Mucosa of stomach (tissue), 1 donor: Measurements from ENCODE around the gene SPNS2.
A peak's percentile ranks its signal among the peaks of the same experiment; 100 is the strongest.

ENCODE experiments used
- H3K27me3 ChIP-seq: one replicate; pipeline ENCODE4 v1.7.0; 2013; ENCODE audit warnings: mild to moderate bottlenecking, low read length; ENCODE audit not compliant: control insufficient read depth, insufficient read depth
- H3K36me3 ChIP-seq: one replicate; pipeline ENCODE4 v1.7.0; 2013; ENCODE audit warnings: low read length; ENCODE audit not compliant: control insufficient read depth, insufficient read depth
- H3K4me1 ChIP-seq: one replicate; pipeline ENCODE4 v1.7.0; 2013; ENCODE audit warnings: mild to moderate bottlenecking, low read length; ENCODE audit not compliant: control insufficient read depth, insufficient read depth
- H3K4me3 ChIP-seq: one replicate; pipeline ENCODE4 v1.7.0; 2013; ENCODE audit warnings: low read length
- H3K9ac ChIP-seq: one replicate; pipeline ENCODE4 v1.7.0; 2013; ENCODE audit warnings: mild to moderate bottlenecking, low read length, moderate library complexity
- H3K9me3 ChIP-seq: one replicate; pipeline ENCODE4 v1.7.0; 2013; ENCODE audit warnings: mild to moderate bottlenecking, low read length, moderate library complexity; ENCODE audit not compliant: control insufficient read depth
- donor health status: Pancreatic carcinoma.

The SPNS2 gene

DNA sequence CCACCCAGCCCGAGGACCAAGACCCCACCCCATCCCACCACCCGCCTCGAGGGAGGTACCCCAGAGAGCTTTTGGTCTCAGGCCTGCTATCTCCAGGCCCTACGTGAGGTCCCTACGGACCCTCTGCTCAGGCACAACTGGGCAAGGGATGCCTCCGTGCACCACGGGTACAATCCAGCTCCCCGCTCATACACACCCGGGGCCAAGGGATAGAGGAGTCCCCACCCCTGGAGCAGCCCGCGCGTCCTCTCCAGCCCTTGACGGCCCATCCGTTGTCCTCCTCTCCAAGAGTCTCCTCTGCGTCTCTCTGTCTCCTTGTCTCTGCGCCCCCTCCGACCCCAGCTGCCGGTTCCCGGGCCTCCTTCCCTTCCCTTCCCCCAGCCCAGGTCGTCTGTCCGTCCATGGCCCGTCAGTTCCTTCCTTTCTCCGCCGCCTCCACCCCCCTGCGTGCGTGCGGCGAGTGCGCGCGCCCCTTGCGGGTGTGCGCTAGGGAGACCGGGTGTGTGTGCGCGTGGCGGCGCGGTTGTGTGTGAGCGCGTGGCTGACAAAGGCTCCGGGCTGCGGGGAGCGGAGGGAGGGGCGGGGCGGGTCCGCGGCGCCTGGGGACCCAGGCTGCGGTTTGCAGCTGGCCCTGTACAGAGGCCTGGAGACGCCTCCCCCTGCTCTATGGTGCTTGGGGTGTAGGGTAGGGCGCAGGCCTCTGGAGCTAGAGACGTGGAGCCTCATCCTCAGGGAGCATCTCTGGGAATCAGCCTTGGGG lies 930 bp downstream of the SPNS2 start:
- no peaks in the 10 kb centered on the region for H3K9me3 ChIP-seq
- H3K9ac ChIP-seq = peak overlapping the region; percentile 65
- H3K4me3 ChIP-seq = peak overlapping the region; percentile 25
- H3K27me3 ChIP-seq = peaks cover 21% of the 10 kb centered on the region
- peaks cover 56% of the 10 kb centered on the region for H3K4me1 ChIP-seq
- no peaks in the 10 kb centered on the region for H3K36me3 ChIP-seq

- H3K4me1 ChIP-seq = peaks cover 56% of the 10 kb centered on the region
- no peaks in the 10 kb centered on the region for H3K9me3 ChIP-seq
- H3K9ac ChIP-seq = peak overlapping the region; percentile 65
- H3K27me3 ChIP-seq = peaks cover 21% of the 10 kb centered on the region
- no peak overlapping the region for H3K4me3 ChIP-seq
- no peaks in the 10 kb centered on the region for H3K36me3 ChIP-seq
Observed at GRCh38 chr17:4500191-4500571, 1.5 kb downstream of the SPNS2 start.

DNA sequence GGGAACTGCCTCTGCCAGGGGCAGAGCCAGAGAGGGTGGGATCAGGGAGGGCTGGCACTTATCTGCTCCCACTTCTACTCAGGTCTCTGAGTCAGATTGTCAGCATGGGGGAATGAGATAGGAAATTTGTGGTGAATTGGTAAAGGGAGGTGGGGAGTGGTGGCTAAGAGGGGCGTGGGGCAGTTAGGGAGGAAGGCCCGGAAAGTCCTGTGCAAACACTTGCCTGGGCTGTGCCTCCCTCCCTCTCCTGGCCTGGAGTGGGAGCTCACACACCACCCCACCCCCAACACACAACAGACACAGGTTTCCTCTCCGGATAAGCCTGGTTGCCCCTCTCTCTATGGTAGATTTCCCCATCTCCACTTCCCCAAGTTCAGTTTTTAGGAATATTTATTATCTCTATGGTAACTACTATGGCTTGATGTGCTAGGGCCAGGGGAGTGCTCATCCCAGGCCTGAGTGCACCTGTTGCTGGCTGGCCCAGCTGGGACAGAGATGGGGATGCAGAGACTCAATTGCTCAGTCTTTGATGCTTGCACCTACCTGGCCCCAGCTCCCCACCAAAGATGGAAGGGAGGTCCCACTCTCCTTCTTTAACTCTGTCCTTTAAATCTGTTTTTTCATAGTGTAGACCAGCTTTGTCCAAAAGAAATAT lies 2.7 kb downstream of the SPNS2 start:
- peaks cover 67% of the 10 kb centered on the region for H3K4me1 ChIP-seq
- no peak overlapping the region for H3K9ac ChIP-seq
- H3K4me3 ChIP-seq = no peak overlapping the region
- peaks cover 21% of the 10 kb centered on the region for H3K27me3 ChIP-seq
- H3K9me3 ChIP-seq = no peaks in the 10 kb centered on the region
- no peaks in the 10 kb centered on the region for H3K36me3 ChIP-seq

DNA sequence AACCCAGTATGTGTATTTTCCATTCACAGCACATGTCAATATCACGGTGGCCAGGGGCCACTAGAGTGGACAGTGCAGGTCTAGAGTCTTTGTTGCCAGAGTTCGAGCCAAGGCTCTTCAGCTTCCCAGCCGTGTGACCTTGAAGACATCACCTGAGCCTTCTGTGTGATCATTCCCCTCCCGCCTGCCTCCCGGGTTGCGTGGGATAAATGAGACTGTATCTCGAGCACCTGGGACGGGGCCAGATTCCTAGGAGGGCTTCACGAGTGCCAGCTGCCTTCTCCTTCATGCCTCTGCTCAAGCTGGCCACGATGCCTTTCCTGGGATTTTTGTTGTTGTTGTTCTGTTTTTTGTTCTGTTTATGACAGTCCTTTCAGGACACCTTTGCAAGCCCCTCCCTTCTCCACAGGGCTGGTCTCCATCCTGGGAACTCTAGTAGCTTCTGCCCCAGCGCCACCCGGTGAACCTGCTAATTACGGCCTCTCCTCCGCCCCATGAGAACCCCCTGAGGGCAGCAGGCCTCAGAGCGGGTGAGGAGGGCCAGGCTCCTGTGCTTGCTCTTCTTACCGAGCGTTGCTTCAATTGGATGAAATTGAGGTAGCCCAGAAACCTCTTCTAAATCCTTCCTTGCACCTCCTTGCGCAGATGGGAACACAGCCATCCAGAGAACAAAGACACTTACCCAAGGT lies 3.9 kb downstream of the SPNS2 start:
- peaks cover 63% of the 10 kb centered on the region for H3K4me1 ChIP-seq
- no peaks in the 10 kb centered on the region for H3K9me3 ChIP-seq
- peaks cover 21% of the 10 kb centered on the region for H3K27me3 ChIP-seq
- H3K4me3 ChIP-seq = no peak overlapping the region
- H3K9ac ChIP-seq = no peak overlapping the region
- H3K36me3 ChIP-seq = no peaks in the 10 kb centered on the region

DNA sequence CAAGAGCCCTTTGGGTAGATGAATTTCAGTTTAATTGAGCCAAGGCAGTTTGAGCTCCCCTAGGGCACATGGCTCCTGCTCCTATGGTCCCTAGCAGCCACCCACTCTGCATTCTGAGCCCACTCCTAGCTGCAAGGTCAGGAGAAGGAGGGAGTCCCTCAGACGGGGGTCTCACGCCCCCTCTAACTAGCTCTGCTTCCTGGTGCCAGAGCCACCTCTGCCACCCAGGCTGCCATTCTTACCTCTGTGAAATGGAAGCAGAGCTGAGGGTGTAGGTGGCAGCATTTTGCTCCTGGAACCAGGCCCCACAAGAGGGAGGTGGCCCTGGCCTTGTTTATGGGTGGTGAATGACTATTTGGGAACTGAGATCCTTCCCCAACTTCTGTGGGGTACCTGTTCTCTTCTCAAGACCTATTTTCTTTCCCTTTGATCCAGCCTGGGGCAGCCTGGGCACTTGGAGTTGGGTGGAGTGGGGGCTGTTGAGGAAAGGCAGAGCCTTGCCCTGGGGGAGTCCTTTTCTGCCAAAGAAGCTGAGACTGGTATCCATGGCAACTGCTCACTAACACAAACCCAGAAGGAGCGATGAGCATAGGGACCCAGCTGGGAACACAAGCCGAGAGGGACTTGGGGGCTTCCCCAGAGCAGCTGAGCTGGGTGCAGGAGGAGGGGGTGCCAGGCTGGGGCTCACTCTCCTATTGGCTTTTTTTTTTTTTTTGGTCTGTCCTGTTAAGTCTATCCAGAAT lies 4.8 kb downstream of the SPNS2 start:
- H3K36me3 ChIP-seq = no peaks in the 10 kb centered on the region
- H3K9me3 ChIP-seq = no peaks in the 10 kb centered on the region
- H3K9ac ChIP-seq = no peak overlapping the region
- H3K4me3 ChIP-seq = no peak overlapping the region
- H3K4me1 ChIP-seq = peaks cover 63% of the 10 kb centered on the region
- peaks cover 17% of the 10 kb centered on the region for H3K27me3 ChIP-seq

DNA sequence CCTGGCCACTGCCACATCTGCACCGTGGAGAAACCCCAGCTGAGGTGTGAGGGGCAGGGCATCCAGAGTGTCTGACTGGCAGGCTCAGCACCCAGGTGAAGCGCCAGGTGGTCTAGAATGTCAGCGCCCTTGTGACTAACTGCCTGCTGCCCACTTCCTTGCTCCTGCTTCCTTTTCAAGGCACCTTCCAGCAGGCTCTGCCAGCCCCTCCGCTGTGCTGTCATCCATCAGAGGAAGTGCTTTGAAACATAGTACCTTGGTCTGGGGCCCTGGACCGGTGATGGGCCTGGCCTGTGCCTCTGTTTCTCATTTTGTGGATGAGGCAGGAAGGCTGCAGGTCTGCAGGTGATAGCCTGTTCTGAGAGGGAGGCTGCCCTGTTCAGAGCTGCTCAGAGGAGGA lies 5.5 kb downstream of the SPNS2 start:
- peaks cover 17% of the 10 kb centered on the region for H3K27me3 ChIP-seq

DNA sequence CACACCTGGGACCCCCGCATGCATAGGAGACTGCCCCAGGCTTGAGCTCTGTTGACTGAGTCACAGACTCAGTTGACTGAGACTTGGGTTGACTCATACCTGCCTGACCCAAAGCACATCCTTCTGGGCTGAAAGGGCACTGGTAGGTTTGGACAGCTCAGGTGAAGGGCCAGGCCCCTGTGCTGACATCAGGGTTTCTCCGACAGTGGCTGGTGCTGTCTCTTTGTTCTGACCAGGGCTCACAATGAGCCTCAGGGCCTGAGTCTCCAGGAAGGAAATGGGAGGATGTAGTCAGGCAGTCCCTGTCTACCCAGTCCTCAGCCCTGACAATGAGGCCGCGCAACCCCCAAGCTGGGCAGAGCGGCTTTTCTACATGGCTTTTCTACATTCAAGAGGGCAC lies 6.5 kb downstream of the SPNS2 start:
- H3K9ac ChIP-seq = no peak overlapping the region

More for the DNA sequence above, 5.5 kb downstream of the SPNS2 start:
- H3K4me1 ChIP-seq = peaks cover 64% of the 10 kb centered on the region
- H3K9me3 ChIP-seq = no peaks in the 10 kb centered on the region
- H3K4me3 ChIP-seq = no peak overlapping the region
- H3K36me3 ChIP-seq = no peaks in the 10 kb centered on the region
- H3K9ac ChIP-seq = no peak overlapping the region

GRCh38 chr17:4506175-4506813 lies 7.6 kb downstream of the SPNS2 start:
- no peaks in the 10 kb centered on the region for H3K36me3 ChIP-seq
- H3K9me3 ChIP-seq = no peaks in the 10 kb centered on the region
- peaks cover 3% of the 10 kb centered on the region for H3K27me3 ChIP-seq
- no peak overlapping the region for H3K4me3 ChIP-seq
- no peak overlapping the region for H3K9ac ChIP-seq
- peaks cover 57% of the 10 kb centered on the region for H3K4me1 ChIP-seq

More for the DNA sequence above, 6.5 kb downstream of the SPNS2 start:
- Histone ChIP-seq H3K36me3 (no peaks in the 10 kb centered on the region), H3K4me1 (peaks cover 62% of the 10 kb centered on the region), H3K4me3 (no peak overlapping the region), H3K27me3 (peaks cover 13% of the 10 kb centered on the region), H3K9me3 (no peaks in the 10 kb centered on the region)

DNA sequence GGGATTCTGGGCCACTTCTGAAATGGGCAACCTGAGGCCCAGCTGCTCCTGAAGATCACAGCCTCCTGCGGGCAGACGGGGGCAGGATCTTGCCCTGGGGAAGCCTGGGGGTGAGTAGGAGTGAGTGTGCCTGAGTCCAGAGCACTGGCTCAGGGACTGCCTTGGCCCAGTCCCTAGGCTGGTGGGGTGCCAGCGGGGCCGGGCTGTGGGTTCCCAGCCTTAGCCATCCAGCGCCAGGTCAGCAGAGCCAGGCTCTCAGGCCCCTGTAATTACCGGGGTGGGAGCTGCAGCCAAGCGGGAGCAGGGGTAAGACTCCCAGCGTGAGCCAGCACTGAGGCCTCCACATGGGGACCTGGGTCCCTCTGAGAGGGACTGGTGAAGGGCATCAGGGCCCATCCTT lies 8.2 kb downstream of the SPNS2 start:
- Histone ChIP-seq H3K4me1 (peaks cover 58% of the 10 kb centered on the region), H3K36me3 (no peaks in the 10 kb centered on the region), H3K27me3 (no peaks in the 10 kb centered on the region), H3K9ac (no peak overlapping the region), H3K9me3 (no peaks in the 10 kb centered on the region), H3K4me3 (no peak overlapping the region)

- H3K27me3 ChIP-seq = no peaks in the 10 kb centered on the region
- no peaks in the 10 kb centered on the region for H3K9me3 ChIP-seq
- peaks cover 65% of the 10 kb centered on the region for H3K4me1 ChIP-seq
- no peak overlapping the region for H3K4me3 ChIP-seq
- no peaks in the 10 kb centered on the region for H3K36me3 ChIP-seq
- H3K9ac ChIP-seq = no peak overlapping the region
Observed at GRCh38 chr17:4507361-4508111, 8.9 kb downstream of the SPNS2 start.

- H3K36me3 ChIP-seq = no peaks in the 10 kb centered on the region
- H3K4me1 ChIP-seq = peaks cover 68% of the 10 kb centered on the region
- H3K9me3 ChIP-seq = no peaks in the 10 kb centered on the region
- no peaks in the 10 kb centered on the region for H3K27me3 ChIP-seq
- no peak overlapping the region for H3K4me3 ChIP-seq
- no peak overlapping the region for H3K9ac ChIP-seq
Observed at GRCh38 chr17:4508207-4508606, 9.5 kb downstream of the SPNS2 start.
